ENCODE results near the gene CHRD.
"Not testable (repeated sequence)": the region's sequence is repeated elsewhere in the genome, so short reads cannot be mapped to it uniquely, and the experiment has no call there.

Gene CHRD

DNA sequence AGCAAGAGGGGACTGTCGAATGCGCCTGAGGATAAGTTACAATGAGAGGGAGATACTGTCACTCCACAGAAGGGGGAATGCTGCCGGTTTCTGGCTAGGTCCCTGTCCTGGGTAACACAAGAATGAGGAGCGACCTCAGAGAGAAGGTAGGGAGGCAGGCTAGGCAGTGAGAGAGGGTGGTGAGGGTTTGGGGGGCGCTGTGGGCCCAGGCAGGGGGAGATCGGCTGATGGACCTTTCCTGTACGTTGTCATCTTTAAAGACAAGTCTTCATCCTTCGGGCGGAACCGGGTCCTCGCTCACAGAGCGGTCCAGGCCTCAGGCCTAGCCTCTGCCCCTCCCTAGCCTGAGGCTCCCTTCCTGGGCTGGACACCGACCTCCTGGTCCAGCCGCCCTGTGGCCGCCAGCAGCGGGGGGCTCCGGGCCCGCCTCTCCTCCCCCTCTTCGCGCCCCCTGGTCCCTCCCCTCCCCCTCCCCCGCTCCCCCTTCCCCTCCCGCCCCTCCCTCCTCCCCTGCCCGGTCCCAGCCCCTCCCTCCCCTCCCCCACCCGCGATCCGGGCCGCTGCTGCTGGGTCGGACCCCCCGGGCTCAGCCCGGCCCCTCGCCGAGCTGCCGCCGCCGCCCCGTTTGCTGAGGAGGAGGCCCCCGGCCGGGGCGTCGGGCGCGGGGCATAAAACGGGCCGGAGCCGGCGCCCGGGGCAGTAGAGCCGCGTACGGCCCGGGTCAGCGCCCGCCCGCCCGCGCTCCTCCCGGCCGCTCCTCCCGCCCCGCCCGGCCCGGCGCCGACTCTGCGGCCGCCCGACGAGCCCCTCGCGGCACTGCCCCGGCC, at the start of gene CHRD:
Gene CHRD (plus strand): TSS at position 697 of the 827 bp plus-strand sequence. CDS start 265 bp downstream, outside the sequence.
- DNase-seq = no peak

GRCh38 chr3:184332370-184333090, 47.3 kb upstream of the CHRD start:
- no peak for DNase-seq

GRCh38 chr3:184333190-184333589, 46.7 kb upstream of the CHRD start:
- DNase-seq = no peak

DNA sequence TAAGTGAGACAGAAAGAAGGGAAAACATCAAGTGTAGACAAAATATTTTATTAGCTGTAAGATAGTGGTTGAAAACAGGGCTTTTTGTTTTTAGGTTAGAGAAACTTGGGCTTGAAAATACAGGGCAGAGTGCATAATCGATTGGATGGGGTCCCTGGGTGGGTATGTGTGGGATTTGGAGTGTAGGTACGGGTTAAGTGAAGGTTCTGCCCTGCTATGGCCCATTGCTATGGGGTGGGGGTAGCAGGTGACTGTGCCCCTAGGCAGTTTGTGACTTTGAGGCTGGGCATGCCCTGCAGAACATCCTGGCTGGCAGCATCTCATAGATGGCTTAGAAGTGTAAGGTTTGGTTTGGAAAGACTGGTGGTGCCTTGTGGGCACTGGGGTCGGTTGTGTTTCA, 46.2 kb upstream of the CHRD start:
- DNase-seq = no peak

DNA sequence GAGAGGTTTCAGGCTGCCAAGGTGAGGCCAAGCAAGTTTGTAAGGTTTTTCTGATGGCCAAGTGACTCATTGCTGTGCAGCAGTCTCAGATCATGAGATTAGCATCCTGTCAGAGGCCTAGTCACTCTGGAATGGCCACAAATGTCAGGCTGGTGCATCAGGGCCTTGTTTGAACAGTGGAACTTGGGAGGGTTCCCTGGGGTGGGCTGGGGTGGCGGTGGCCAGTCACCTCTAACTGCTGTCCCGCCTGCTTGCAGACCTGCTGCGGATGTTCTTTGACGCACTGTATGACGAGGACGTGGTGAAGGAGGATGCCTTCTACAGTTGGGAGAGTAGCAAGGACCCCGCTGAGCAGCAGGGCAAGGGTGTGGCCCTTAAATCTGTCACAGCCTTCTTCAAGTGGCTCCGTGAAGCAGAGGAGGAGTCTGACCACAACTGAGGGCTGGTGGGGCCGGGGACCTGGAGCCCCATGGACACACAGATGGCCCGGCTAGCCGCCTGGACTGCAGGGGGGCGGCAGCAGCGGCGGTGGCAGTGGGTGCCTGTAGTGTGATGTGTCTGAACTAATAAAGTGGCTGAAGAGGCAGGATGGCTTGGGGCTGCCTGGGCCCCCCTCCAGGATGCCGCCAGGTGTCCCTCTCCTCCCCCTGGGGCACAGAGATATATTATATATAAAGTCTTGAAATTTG, 45.2 kb upstream of the CHRD start:
- no peak for DNase-seq

DNA sequence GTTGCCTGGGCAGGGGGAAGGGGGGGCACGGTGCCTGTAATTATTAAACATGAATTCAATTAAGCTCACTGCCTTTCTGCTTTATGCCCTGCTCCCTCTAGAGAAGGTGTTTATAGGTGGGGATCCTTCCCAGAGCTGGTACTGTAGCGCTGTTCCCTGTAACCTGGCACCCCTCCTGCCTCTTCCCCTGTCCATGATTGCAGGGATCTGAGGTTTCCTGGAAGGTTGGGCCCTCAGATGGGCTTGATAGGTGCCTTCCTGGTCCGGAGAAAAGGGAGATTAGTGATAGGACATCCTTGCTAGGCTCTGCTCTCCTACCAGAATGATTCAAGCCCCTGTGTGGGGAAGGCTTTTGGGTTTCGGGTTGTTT, 44.6 kb upstream of the CHRD start:
- no peak for DNase-seq

DNA sequence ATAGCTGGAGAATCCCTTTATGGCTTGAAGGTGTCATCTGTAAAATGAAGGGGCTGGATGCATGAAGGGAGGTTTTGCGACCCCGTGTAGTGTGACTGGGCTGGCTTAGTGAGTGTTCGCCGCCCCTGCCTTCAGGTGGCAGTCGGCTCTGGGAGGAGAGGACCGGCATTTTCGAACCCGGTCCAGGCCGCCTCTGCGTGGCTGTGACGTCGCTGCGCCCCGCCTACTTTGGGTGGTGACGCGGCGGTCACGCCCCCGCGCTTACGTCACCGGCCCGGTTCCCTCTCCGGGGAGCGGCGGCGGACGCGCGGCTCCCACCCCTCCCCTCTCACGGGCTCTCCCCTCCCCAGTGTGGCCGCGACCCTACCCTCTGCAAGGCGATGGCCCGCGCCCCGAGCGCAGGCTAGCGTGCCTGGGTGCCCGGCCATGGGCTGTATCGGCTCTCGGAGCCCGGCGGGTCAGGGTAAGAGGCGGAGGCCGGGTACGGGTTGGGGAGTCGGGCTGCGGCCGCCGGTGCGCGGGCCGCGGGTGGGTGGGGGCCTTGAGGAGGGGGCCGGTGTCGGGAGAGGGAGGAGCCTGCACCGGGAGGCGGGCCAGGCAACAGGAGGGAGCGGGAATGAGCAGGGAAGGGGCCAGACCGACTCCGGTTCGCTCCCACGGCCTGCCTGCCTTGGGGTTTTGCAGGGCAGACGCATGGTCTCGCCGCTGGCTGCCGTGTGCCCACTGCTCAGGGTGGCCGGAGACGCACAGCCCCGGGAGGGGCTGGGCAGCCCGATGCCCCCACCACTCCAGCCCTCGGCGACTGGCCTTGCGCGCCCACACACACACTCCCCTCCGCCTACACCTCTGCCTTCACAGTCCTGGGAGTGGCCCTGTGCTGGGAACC, 44.0 kb upstream of the CHRD start:
- peak; percentile 42 for DNase-seq

DNA sequence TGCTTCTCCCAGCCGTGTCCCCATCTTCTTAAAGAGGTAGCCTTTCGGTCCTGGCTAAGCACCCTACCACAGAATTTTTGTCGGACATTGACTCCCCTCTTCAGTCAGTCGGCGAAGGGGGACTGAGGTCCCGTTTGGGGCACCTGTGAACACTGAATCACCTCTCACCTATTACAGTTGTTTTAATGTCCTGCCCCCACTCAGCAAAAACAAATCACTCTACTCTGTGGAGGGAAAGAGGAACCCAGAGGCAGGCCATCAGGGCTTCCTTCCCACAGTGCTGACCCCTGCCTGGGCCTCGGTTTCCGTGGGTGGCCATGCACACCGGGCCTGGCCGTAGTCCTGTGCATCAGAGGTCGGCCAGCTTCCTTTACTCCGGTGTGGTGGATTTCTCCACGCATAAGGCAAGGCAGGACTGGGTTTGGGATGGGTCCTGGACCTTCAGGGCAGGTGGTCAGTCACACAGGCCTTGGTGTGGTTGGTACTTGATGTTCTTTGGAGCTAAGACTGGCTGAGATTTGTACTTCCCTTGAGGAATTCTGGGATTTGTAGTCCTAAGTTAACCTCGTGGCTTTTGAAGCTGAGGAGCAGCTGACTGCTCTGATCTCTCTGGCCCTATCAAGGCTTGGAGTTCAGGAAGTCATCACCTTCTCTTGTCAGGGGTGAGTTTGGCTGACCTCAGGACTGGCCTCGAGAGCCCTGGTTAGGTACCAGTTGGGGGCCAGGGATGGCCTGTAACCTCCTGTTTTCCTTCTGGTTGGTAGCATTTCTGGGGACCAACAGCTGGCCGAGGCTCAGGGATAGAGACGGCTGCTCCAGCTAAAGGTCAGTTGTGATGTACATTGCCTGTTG, 43.1 kb upstream of the CHRD start:
- peak; percentile 60 for DNase-seq

GRCh38 chr3:184337399-184337714, 42.5 kb upstream of the CHRD start, which contains the start of gene FAM131A:
Gene FAM131A, plus strand, starts transcription at chr3:184337600. Its CDS starts 31 bp downstream, at chr3:184337631.
- DNase-seq = peak; percentile 50

- DNase-seq = no peak
Observed at GRCh38 chr3:184337981-184338380, 41.9 kb upstream of the CHRD start.

DNA sequence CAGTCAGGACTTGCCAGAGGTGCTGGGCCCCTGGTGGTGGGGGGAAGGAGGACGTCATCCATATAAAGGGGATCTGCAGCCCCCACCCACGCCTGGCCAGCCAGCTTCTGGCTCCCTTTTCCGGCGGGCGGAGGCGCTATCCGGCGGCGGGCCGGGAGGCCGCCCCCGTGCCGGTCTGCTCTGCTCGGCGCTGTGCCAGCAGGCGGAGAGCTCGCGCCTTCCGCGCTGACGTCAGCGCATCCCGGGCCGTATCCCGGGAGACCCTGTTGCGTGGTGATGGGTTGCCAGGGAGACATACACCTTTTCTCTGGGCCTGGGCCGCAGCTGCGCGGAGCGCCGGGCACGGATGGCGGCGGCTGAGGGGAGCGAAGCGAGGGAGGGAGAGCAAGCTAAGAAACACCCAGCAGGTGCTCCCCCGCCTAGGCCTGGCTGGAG, 41.3 kb upstream of the CHRD start:
- peak; percentile 86 for DNase-seq

- no peak for DNase-seq
Observed at GRCh38 chr3:184339001-184339400, 40.9 kb upstream of the CHRD start.

DNA sequence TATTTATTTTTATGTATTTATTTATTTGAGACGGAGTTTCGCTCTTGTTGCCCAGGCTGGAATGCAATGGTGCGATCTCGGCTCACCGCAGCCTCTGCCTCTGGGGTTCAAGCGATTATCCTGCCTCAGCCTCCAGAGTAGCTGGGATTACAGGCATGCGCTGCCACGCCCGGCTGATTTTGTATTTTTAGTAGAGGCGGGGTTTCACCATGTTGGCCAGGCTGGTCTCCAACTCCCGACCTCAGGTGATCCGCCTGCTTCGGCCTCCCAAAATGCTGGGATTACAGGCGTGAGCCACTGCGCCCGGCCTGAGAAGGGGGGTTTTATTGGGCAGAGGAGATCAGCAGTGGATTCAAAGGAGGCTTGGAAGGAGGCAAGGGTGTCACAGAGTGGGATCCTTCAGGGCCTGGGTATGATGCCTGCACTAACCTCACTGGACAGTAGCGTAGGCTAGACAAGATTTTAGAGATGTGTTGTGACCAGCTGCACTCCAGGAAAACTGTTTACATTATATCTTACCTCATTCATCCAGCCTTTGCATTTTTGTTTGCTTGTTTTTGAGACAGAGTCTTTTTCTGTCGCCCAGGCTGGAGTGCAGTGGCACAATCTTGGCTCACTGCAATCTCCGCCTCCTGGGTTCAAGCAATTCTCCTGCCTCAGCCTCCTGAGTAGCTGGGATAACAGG, 40.3 kb upstream of the CHRD start:
- DNase-seq = not testable (repeated sequence)

- DNase-seq = no peak
Observed at GRCh38 chr3:184341925-184342324, 37.9 kb upstream of the CHRD start.

GRCh38 chr3:184343200-184343876, 36.5 kb upstream of the CHRD start:
- no peak for DNase-seq

DNA sequence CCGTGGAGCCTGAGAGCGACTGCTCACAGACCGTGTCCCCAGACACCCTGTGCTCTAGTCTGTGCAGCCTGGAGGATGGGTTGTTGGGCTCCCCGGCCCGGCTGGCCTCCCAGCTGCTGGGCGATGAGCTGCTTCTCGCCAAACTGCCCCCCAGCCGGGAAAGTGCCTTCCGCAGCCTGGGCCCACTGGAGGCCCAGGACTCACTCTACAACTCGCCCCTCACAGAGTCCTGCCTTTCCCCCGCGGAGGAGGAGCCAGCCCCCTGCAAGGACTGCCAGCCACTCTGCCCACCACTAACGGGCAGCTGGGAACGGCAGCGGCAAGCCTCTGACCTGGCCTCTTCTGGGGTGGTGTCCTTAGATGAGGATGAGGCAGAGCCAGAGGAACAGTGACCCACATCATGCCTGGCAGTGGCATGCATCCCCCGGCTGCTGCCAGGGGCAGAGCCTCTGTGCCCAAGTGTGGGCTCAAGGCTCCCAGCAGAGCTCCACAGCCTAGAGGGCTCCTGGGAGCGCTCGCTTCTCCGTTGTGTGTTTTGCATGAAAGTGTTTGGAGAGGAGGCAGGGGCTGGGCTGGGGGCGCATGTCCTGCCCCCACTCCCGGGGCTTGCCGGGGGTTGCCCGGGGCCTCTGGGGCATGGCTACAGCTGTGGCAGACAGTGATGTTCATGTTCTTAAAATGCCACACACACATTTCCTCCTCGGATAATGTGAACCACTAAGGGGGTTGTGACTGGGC, 35.1 kb upstream of the CHRD start:
- DNase-seq = no peak

- DNase-seq = peak; percentile 59
Observed at GRCh38 chr3:184345317-184346144, 34.3 kb upstream of the CHRD start.

GRCh38 chr3:184346480-184347190, 33.2 kb upstream of the CHRD start:
- no peak for DNase-seq

Measured in NCI-H1694 (cell line).